ENCODE data around the gene ZNF75A.

GRCh38 chr16:3266873-3267537 is 38.3 kb upstream of the ZNF75A start:
- TF ChIP-seq, protein P1, sequence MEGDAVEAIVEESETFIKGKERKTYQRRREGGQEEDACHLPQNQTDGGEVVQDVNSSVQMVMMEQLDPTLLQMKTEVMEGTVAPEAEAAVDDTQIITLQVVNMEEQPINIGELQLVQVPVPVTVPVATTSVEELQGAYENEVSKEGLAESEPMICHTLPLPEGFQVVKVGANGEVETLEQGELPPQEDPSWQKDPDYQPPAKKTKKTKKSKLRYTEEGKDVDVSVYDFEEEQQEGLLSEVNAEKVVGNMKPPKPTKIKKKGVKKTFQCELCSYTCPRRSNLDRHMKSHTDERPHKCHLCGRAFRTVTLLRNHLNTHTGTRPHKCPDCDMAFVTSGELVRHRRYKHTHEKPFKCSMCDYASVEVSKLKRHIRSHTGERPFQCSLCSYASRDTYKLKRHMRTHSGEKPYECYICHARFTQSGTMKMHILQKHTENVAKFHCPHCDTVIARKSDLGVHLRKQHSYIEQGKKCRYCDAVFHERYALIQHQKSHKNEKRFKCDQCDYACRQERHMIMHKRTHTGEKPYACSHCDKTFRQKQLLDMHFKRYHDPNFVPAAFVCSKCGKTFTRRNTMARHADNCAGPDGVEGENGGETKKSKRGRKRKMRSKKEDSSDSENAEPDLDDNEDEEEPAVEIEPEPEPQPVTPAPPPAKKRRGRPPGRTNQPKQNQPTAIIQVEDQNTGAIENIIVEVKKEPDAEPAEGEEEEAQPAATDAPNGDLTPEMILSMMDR (IDR thresholded peaks at IDR 0.05; ENCODE audit: low read depth, low read length, missing input control): peak; percentile 40
- TF ChIP-seq REST (IDR thresholded peaks at IDR 0.05) (no peak), RAD21 (IDR thresholded peaks at IDR 0.05) (peak; percentile 52 to 67), EGR1 (IDR thresholded peaks at IDR 0.05; ENCODE audit: low read depth in 2 of 2) (no peak), JUND (IDR thresholded peaks at IDR 0.05) (no peak), MAX (IDR thresholded peaks at IDR 0.05) (no peak), YY1 (IDR thresholded peaks at IDR 0.05) (no peak), SP1 (IDR thresholded peaks at IDR 0.05) (no peak), RXRA (IDR thresholded peaks at IDR 0.05) (no peak), HNF4G (IDR thresholded peaks at IDR 0.05) (no peak)
- TF ChIP-seq, protein P2, sequence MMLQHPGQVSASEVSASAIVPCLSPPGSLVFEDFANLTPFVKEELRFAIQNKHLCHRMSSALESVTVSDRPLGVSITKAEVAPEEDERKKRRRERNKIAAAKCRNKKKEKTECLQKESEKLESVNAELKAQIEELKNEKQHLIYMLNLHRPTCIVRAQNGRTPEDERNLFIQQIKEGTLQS (IDR thresholded peaks at IDR 0.05): no peak

All from liver (tissue), 3 donors.